ENCODE measurements around the gene SLC16A12.

Gene SLC16A12

GRCh38 chr10:89505640-89506275 is 29.6 kb downstream of the SLC16A12 start:
- no peak for DNase-seq

DNA sequence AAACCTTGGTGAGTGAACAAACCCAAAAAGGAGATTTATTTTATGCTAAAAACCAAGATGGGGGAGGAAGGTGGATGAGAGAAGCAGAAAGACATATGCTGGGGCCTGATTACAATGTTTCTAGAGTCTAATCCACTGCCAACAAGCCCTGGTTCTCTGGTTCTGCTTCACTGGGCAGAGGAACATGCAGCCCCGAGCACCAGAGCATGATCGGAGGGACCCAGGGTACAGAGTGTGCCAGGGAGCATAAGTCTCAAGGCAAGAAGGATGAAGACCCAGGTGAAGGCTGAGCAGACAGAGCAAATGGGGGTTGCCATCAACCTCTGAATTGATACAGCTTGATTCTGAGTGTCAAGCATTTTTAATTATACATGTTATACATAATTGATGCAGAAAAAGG is 30.7 kb downstream of the SLC16A12 start:
- no peak for DNase-seq

GRCh38 chr10:89503652-89504370 is 31.6 kb downstream of the SLC16A12 start:
- DNase-seq: no peak

GRCh38 chr10:89503151-89503550 is 32.2 kb downstream of the SLC16A12 start:
- no peak for DNase-seq

DNA sequence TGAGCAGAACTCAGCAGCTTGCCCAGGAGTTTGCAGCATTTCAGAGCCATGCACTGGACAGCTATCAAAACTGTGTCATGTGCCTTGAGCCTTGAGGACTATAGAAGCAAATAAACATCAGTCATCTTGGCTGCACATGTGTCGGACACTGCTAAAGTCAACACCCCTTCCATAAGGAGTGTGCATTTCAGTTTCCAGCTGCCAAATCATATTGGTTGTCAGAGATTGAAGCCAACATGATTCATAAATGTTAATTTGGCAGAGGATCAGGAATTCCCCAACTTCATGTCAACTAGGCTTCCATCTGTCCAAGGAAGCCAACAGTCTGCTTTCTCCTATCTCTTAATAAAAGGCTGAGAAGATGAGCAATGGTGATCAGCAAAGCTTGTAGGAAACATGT is 32.8 kb downstream of the SLC16A12 start:
- peak; percentile 88 for DNase-seq

DNA sequence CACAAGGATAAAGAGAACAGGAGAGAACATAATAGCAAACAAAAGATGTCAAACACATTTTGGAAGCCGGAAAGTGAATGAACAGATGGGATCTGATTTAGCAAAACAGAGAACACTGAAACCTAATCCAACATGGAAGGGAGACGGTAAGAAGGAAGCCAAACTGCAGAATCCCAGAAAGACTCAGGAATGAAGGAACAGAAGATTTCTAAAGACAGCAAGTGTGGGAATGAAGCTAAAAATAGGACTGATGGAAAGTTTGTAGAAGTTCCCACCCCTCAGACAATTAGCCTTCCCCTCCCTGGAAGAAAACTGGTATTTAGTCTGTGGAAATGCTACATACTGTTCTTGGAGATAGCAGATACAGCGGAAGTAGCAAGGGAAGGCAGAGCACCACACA is 40.8 kb downstream of the SLC16A12 start:
- no peak for DNase-seq

- DNase-seq: no peak
These were observed 41.3 kb downstream of the SLC16A12 start for GRCh38 chr10:89494068-89494467.

DNA sequence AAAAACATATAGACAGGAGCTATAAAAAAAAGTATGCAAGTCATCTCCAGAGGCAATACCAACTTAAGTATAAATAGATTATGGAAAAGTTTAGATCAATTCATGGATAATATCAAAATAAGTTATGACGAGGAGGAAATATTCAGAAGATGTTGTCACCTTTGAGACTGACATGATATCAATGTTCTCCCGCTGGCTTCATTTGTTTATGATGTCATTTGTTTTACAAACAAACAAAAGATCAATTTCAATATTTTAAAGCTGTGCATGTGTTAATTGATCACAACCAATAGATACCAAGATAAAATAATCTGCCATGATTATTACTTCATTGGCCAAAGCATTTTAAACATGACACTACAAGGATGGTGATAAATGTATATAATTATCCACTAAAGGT is 43.5 kb downstream of the SLC16A12 start:
- no peak for DNase-seq

DNA sequence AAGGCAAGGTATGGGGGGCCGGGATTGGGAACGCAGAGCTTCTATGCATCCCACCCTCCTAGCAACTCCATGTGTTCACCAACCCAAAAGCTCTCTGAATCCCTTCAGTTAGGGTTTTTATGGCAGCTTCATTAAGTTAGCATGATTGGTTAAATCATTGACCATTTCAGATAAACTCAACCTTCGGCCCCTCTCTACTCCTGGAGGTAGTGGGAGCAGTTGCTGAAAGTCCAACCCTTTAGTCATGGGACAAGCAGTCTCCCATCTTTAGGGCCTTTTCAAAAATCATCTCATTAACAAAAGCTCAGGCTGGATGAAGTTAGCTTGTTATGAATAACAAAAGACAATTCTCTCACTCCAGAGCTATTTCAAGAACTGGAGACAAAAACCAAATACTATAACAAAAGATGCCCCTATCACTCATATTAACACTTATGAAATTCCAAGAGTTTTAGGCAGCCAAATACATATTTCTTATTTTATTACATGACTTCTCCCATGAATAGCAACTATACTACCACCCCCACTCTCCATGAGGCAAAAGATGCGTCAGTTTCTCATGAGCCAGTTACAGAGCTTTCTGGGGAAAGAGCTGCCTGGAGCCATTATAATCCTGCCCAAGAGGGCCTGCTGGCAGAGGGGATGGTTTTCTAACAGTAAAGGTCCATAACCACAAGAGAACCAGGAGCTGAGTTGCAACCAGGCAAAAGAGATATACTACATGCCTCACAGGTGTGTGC is 44.6 kb downstream of the SLC16A12 start:
- peak; percentile 45 for DNase-seq

- DNase-seq: no peak
These were observed 53.1 kb downstream of the SLC16A12 start for GRCh38 chr10:89482256-89482655.

DNA sequence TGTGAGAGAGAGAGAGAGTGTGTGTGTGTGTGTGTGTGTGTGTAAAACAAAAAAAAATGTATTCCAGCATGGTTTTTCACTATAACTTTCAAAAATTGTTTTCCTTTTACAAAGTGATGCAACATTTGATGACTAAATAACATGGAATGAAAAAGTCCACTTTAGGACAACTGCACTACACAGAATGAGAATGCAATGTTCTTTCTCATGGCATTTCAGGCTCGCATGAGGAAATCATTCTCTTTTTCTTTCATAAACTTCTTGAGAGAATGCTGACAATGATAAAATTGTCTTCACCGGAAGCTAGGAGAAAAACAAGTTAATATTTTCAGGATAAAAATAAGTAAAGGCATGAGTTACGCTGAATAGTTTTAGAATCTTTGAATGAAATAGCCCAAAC is 53.7 kb downstream of the SLC16A12 start:
- peak; percentile 92 for DNase-seq

DNA sequence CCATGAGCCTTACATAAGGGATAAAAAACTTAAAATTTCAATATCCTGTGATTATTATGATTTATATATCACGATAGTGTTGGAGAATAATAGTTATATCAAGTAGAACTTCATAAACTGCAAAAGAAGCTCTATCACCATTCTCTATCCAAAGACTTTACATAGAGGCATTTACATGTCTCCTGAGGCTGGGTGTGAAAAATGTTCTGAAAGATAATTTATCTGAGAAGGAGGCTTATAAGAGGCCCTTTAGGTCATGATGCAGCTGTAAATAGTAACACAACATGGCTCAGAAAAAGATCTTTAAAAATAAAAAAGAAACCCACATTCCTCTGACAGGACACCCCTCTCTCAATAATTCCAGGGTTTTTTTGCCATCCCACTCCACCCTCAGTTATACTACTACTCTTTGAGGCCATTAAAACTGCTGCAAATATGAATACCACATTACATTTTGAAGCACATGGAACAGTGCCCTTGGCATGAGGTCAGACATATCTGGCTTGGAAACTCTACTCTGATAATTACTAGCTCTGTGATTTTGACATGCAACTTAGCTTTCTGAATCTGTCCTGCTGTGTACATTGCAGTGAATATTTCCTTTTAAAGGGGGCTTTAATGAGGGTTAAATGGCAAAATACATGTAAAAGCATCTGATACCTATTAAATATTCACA is 55.5 kb downstream of the SLC16A12 start:
- peak; percentile 46 for DNase-seq

GRCh38 chr10:89478739-89479654 is 56.4 kb downstream of the SLC16A12 start:
- peak; percentile 21 for DNase-seq

DNA sequence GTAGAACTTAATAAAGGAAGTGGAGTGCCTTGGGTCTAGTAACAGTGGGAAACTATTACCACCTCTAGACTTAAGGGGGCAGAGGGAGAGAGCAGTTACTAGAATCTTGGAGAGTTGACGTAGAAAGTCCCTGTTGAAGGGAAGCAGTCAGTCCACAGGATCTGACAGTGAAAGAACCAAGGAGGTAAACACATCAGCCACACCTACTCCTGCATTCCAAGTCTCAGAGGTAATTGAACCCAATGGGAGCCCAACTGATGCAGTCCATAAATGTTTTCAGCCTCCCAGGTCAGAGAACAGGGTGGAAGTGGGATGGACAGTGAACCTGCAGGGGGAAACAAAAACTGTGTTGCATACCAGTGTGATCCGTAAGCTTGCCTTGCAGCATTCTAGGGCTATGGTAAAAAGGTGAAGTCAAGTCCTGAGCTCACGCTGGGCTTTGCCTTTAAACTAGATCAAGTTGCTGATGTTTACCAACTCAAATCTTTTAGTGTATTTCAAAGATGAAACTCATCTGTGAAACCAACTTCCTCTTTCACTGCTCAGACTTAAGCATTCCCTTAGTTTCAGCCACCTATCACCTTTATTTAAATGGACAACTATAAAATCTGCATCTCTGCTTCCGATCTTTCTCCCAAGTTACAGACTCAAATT is 57.2 kb downstream of the SLC16A12 start:
- no peak for DNase-seq

DNA sequence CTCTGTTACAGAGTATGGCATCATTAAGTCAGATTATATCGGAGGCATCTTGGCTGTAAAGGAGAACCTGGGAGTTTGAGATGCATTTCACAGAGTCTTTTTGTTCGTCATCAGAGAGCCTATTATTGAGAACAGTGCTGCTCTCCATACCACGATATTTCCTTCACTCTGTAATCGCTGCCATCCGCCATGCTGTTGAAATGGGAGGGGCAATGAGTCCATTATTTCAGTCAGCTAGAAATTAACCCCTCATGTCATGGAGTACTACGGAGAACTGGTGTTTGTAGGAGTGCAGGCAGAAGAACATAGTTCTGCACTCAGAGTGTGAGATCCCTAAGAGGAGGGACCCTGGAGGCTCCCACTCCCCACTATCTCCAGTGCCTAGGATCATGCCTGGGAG is 59.2 kb downstream of the SLC16A12 start:
- no peak for DNase-seq

- DNase-seq: no peak
These were observed 59.8 kb downstream of the SLC16A12 start for GRCh38 chr10:89475591-89475998.

DNA sequence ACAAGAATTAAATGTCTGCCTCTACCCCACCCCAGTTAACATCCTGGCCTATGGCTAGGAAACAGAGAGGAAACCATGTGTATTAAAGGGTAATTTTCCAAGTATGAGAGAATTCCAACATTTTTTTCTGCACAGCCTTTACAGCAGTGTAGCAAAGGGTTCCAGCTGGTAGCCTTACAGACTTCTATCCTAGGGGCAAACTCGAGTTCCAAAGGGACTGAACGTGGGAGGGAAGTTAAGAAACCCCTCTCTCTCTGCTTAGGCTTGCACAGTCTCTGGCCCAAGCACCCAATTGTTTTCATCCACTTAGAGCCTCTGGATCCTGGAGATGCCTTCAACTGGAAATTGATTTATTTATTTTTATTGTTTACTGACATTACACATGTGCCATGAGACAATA is 60.3 kb downstream of the SLC16A12 start:
- DNase-seq: no peak

DNA sequence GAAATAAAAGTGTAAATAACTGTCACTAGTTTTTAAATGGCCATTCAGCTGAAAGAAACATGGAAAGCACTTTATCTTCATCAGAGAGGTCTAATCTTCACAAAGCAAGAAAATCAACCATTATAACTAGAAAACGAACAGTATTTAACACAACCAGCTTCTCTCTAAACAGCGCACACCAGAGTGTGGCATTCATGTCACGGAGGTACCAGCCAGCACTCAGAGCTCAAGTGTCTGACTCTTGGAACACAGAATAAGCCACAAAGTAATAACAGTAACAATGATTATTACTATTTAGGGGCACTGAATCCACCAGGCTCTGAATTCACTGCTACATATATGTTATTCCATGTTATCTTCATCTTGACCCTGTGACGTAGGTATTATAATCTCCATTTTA is 60.9 kb downstream of the SLC16A12 start:
- DNase-seq: no peak

- no peak for DNase-seq
These were observed 64.1 kb downstream of the SLC16A12 start for GRCh38 chr10:89471110-89471809.

DNA sequence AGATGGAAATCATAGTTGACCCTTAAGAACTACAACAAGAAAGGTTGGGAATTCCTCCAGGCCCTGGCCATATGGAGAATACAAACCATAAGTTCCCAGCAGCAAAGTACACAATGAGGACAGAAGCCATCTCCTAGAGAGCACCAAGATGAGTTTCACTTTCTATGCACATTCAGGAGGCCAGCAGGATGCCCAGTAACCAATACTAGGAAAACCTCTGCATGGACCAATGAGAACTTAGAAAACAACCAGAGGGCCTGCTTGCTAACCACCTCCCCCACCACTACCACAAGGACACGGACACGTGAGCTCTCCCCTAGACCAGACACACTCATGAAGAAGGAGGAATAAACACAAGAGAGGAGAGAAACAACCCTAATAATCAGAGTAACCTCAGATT is 64.8 kb downstream of the SLC16A12 start:
- DNase-seq: peak; percentile 12

DNA sequence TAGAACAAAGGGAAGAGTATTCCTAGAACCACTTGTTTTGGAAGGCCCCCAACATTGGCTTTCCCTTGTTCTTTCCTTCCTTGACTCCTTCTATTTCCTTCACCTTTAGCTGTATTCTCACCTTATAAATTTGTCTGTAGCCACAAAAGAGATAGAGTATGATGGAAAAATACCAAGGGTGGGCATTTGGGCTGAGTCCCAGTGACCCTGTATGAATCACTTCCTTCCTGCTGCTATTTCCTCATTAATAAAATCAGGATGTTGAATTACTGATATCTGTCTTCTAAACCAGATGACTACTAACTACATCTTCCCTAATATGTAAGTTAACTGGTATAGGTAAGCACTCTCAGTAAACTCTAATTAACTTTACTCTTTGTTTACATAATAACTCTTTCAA is 65.9 kb downstream of the SLC16A12 start:
- no peak for DNase-seq

Data from fibroblast of skin of scalp (primary cell).